HG03354 (cell line): ENCODE measurements around the gene PKLR.
A peak's percentile ranks its signal among the peaks of the same experiment; 100 is the strongest.
"Not testable (repeated sequence)": the region's sequence is repeated elsewhere in the genome, so short reads cannot be mapped to it uniquely, and the experiment has no call there.

ENCODE experiments used
- ATAC-seq: cut with Tn5 transposase; IDR thresholded peaks from one replicate; pipeline ENCODE4 v1.9.1; 2021; ENCODE audit warnings: mild to moderate bottlenecking; ENCODE audit not compliant: unreplicated experiment, poor library complexity, severe bottlenecking

PKLR gene

GRCh38 chr1:155291006-155291405 is 10.2 kb downstream of the PKLR start:
- not testable (repeated sequence) for ATAC-seq

GRCh38 chr1:155287987-155288543 is 13.2 kb downstream of the PKLR start:
- no peak for ATAC-seq

GRCh38 chr1:155286544-155286943 is 14.7 kb downstream of the PKLR start:
- no peak for ATAC-seq

GRCh38 chr1:155285631-155286044 is 15.6 kb downstream of the PKLR start:
- ATAC-seq = no peak

GRCh38 chr1:155285063-155285462 is 16.2 kb downstream of the PKLR start:
- no peak for ATAC-seq

GRCh38 chr1:155284476-155284875 is 16.8 kb downstream of the PKLR start:
- ATAC-seq = no peak

GRCh38 chr1:155282488-155283091 is 18.6 kb downstream of the PKLR start:
- ATAC-seq = no peak

GRCh38 chr1:155279268-155279667 is 22.0 kb downstream of the PKLR start:
- no peak for ATAC-seq

GRCh38 chr1:155278689-155279160 is 22.5 kb downstream of the PKLR start:
- ATAC-seq = no peak

- no peak for ATAC-seq
These were observed 23.1 kb downstream of the PKLR start for GRCh38 chr1:155277902-155278688.

- peak; percentile 62 for ATAC-seq
These were observed 24.0 kb downstream of the PKLR start, which contains the start of gene HCN3 for GRCh38 chr1:155277070-155277901. HCN3 (plus strand) TSS chr1:155277463; CDS start chr1:155277591, 128 bp downstream.

GRCh38 chr1:155273343-155274245 is 27.6 kb downstream of the PKLR start, which contains the start of gene CLK2:
CLK2 (minus strand) TSS chr1:155273504; CDS start chr1:155270977, 2,527 bp downstream.
- ATAC-seq = peak; percentile 81

- peak; percentile 44 for ATAC-seq
These were observed 28.5 kb downstream of the PKLR start for GRCh38 chr1:155272466-155273342.

- no peak for ATAC-seq
These were observed 31.9 kb downstream of the PKLR start for GRCh38 chr1:155269381-155269780.

- ATAC-seq = no peak
These were observed 32.6 kb downstream of the PKLR start for GRCh38 chr1:155268630-155269029.

- no peak for ATAC-seq
These were observed 33.9 kb downstream of the PKLR start for GRCh38 chr1:155267373-155267772.

GRCh38 chr1:155266553-155266952 is 34.7 kb downstream of the PKLR start:
- ATAC-seq = no peak

GRCh38 chr1:155263067-155263466 is 38.2 kb downstream of the PKLR start:
- ATAC-seq = no peak
